Skeletal muscle tissue (tissue), 4 donors: Measurements from ENCODE around the gene EIF4G1. TPM values are rescaled to one million over a fixed set of nuclear protein-coding genes. Genes with fewer than 3 reads are reported as not detected.

ENCODE experiments used
- H3K27ac ChIP-seq: one replicate; pipeline ENCODE4 v1.7.0; 2013; ENCODE audit warnings: mild to moderate bottlenecking, low read depth, low read length, inconsistent platforms
- H3K27me3 ChIP-seq, 3 donors: one replicate each; pipeline ENCODE4 v1.7.0; 2013; ENCODE audit warnings: low read length in 3 of 3; ENCODE audit not compliant: control insufficient read depth in 3 of 3, insufficient read depth in 3 of 3
- H3K36me3 ChIP-seq, 3 donors: one replicate each; pipeline ENCODE4 v1.7.0; 2013; ENCODE audit warnings: low read length in 3 of 3; ENCODE audit not compliant: control insufficient read depth in 3 of 3, insufficient read depth in 3 of 3
- H3K4me1 ChIP-seq, 3 donors: one replicate each; pipeline ENCODE4 v1.7.0; 2013; ENCODE audit warnings: low read length in 3 of 3, mild to moderate bottlenecking in 3 of 3; ENCODE audit not compliant: control insufficient read depth in 3 of 3, insufficient read depth in 3 of 3
- H3K4me3 ChIP-seq, 3 donors: one replicate each; pipeline ENCODE4 v1.7.0; 2013; ENCODE audit warnings: low read length in 3 of 3
- H3K9ac ChIP-seq, 3 donors: one replicate each; pipeline ENCODE4 v1.7.0; 2013; ENCODE audit warnings: low read length in 3 of 3, mild to moderate bottlenecking in 3 of 3, moderate library complexity in 2 of 3, low read depth in 1 of 3
- H3K9me3 ChIP-seq, 3 donors: one replicate each; pipeline ENCODE4 v1.7.0; 2013; ENCODE audit warnings: low read length in 3 of 3; ENCODE audit not compliant: control insufficient read depth in 3 of 3
- total RNA-seq: library from RNA; depleted of rRNA; stranded (reverse); fragments of >200 nt; gene quantifications from one replicate; pipeline ENCODE4 v1.2.3, GENCODE V29; 2014
- donor health status: Osteomylitis.

Gene EIF4G1
- total RNA-seq, 1 donor from 2014 or later, result 162 TPM

- H3K4me3 ChIP-seq, result peak overlapping the region; percentile 79 to 81 (median 80)
These were observed 5.7 kb downstream of the EIF4G1 start for GRCh38 chr3:184320104-184320445.

GRCh38 chr3:184321666-184322065, 7.3 kb downstream of the EIF4G1 start:
- Histone ChIP-seq H3K27ac (peak overlapping the region; percentile 98), H3K4me3 (peak overlapping the region; percentile 79 to 81 (median 80)), H3K4me1 (peaks cover 71 to 87% (median 71%) of the 10 kb centered on the region in 3 donors)

More at GRCh38 chr3:184320104-184320445, 5.7 kb downstream of the EIF4G1 start:
- H3K36me3 ChIP-seq, result peaks cover 46 to 63% (median 59%) of the 10 kb centered on the region in 3 donors
- no peaks in the 10 kb centered on the region for H3K27me3 ChIP-seq
- peak overlapping the region; percentile 98 for H3K27ac ChIP-seq
- H3K4me1 ChIP-seq, result peaks cover 79 to 90% (median 84%) of the 10 kb centered on the region in 3 donors
- peak overlapping the region; percentile 90 to 92 (median 91) for H3K9ac ChIP-seq
- no peaks in the 10 kb centered on the region for H3K9me3 ChIP-seq

GRCh38 chr3:184322731-184323487, 8.5 kb downstream of the EIF4G1 start:
- Histone ChIP-seq H3K9ac (peak overlapping the region; percentile 20 to 91 (median 90)), H3K4me3 (peak overlapping the region; percentile 51 to 80 (median 79)), H3K36me3 (peaks cover 74 to 77% (median 75%) of the 10 kb centered on the region in 3 donors), H3K9me3 (no peaks in the 10 kb centered on the region), H3K27ac (peak overlapping the region; percentile 98), H3K4me1 (peaks cover 58 to 74% (median 59%) of the 10 kb centered on the region in 3 donors), H3K27me3 (no peaks in the 10 kb centered on the region)

More at GRCh38 chr3:184321666-184322065, 7.3 kb downstream of the EIF4G1 start:
- Histone ChIP-seq H3K9me3 (no peaks in the 10 kb centered on the region), H3K27me3 (no peaks in the 10 kb centered on the region), H3K36me3 (peaks cover 61 to 75% (median 73%) of the 10 kb centered on the region in 3 donors), H3K9ac (peak overlapping the region; percentile 59 to 91 (median 90))

- H3K27ac ChIP-seq, result peak overlapping the region; percentile 98
- no peaks in the 10 kb centered on the region for H3K27me3 ChIP-seq
- H3K9me3 ChIP-seq, result no peaks in the 10 kb centered on the region
- H3K9ac ChIP-seq, result peak overlapping the region in 2 of 3 donors; percentile 8 to 20
- H3K4me1 ChIP-seq, result peaks cover 55 to 66% (median 56%) of the 10 kb centered on the region in 3 donors
- peaks cover 80 to 84% (median 82%) of the 10 kb centered on the region in 3 donors for H3K36me3 ChIP-seq
- peak overlapping the region in 1 of 3 donors; percentile 9 for H3K4me3 ChIP-seq
These were observed 9.3 kb downstream of the EIF4G1 start for GRCh38 chr3:184323696-184324095.

- no peak overlapping the region for H3K27ac ChIP-seq
- H3K9ac ChIP-seq, result no peak overlapping the region
- peaks cover 93 to 97% (median 94%) of the 10 kb centered on the region in 3 donors for H3K36me3 ChIP-seq
- H3K4me1 ChIP-seq, result peaks cover 41 to 53% (median 43%) of the 10 kb centered on the region in 3 donors
- no peaks in the 10 kb centered on the region for H3K27me3 ChIP-seq
- no peak overlapping the region for H3K4me3 ChIP-seq
- no peaks in the 10 kb centered on the region for H3K9me3 ChIP-seq
These were observed 10.9 kb downstream of the EIF4G1 start for GRCh38 chr3:184325269-184325668.

- no peaks in the 10 kb centered on the region for H3K9me3 ChIP-seq
These were observed 11.4 kb downstream of the EIF4G1 start for GRCh38 chr3:184325715-184326369.

GRCh38 chr3:184327171-184327570, 12.8 kb downstream of the EIF4G1 start:
- Histone ChIP-seq H3K9me3 (no peaks in the 10 kb centered on the region), H3K36me3 (peaks cover 89 to 99% (median 93%) of the 10 kb centered on the region in 3 donors), H3K4me3 (no peak overlapping the region), H3K4me1 (peaks cover 27 to 45% (median 29%) of the 10 kb centered on the region in 3 donors), H3K27me3 (no peaks in the 10 kb centered on the region), H3K9ac (no peak overlapping the region), H3K27ac (no peak overlapping the region)

More at GRCh38 chr3:184325715-184326369, 11.4 kb downstream of the EIF4G1 start:
- peaks cover 89 to 99% (median 93%) of the 10 kb centered on the region in 3 donors for H3K36me3 ChIP-seq
- no peak overlapping the region for H3K9ac ChIP-seq
- H3K27me3 ChIP-seq, result no peaks in the 10 kb centered on the region
- H3K4me1 ChIP-seq, result peaks cover 36 to 47% (median 37%) of the 10 kb centered on the region in 3 donors
- H3K4me3 ChIP-seq, result no peak overlapping the region
- no peak overlapping the region for H3K27ac ChIP-seq

GRCh38 chr3:184328516-184328915, 14.1 kb downstream of the EIF4G1 start:
- no peak overlapping the region for H3K9ac ChIP-seq
- H3K27ac ChIP-seq, result no peak overlapping the region
- H3K4me1 ChIP-seq, result peaks cover 21 to 45% (median 21%) of the 10 kb centered on the region in 3 donors
- no peaks in the 10 kb centered on the region for H3K27me3 ChIP-seq
- no peaks in the 10 kb centered on the region for H3K9me3 ChIP-seq
- peaks cover 90 to 99% (median 94%) of the 10 kb centered on the region in 3 donors for H3K36me3 ChIP-seq
- no peak overlapping the region for H3K4me3 ChIP-seq

GRCh38 chr3:184332370-184333090, 18.1 kb downstream of the EIF4G1 start:
- Histone ChIP-seq H3K4me3 (no peak overlapping the region), H3K36me3 (peaks cover 65 to 73% (median 71%) of the 10 kb centered on the region in 3 donors), H3K9me3 (no peaks in the 10 kb centered on the region), H3K9ac (peak overlapping the region in 1 of 3 donors; percentile 18), H3K27me3 (no peaks in the 10 kb centered on the region), H3K4me1 (peaks cover 25 to 46% (median 27%) of the 10 kb centered on the region in 3 donors), H3K27ac (peak overlapping the region; percentile 52)
